Sigmoid colon (tissue), 4 donors: ENCODE results near the gene RIMBP2.

Experiments
- CTCF ChIP-seq, 4 experiments: fragments of 450-650 bp in 3 of 4; fragments of 200-600 bp in 1 of 4; IDR thresholded peaks; one replicate each; pipeline ENCODE4 v1.5.1; 2016 to 2019; ENCODE audit warnings: antibody characterized with exemption in 4 of 4, mild to moderate bottlenecking in 3 of 4, moderate library complexity in 2 of 4
- POLR2A ChIP-seq, 2 donors: fragments of 450-650 bp; IDR thresholded peaks; one replicate each; pipeline ENCODE4 v1.6.1; 2016; ENCODE audit warnings: antibody characterized with exemption in 2 of 2, mild to moderate bottlenecking in 2 of 2, moderate library complexity in 2 of 2
- POLR2AphosphoS5 ChIP-seq, 4 donors: sonication (generic); formaldehyde crosslinking; IDR thresholded peaks; one replicate each; pipeline ENCODE4 v1.6.1; 2017; ENCODE audit warnings: antibody characterized with exemption in 4 of 4

GRCh38 chr12:130641533-130642184, 74.4 kb downstream of the RIMBP2 start:
- TF ChIP-seq CTCF (IDR thresholded peaks at IDR 0.05) (no peak), POLR2AphosphoS5 (IDR thresholded peaks at IDR 0.05) (no peak), POLR2A (IDR thresholded peaks at IDR 0.05) (no peak)
